Activated naive CD4-positive, alpha-beta T cell treated with anti-CD3 and anti-CD28 coated beads, Interleukin-2, amount 50 U/mL, for 72 hours (primary cell): ENCODE data around the gene RSRC1. TPM values are rescaled to one million over a fixed set of nuclear protein-coding genes. Genes with fewer than 3 reads are reported as not detected.
"Not testable (repeated sequence)": the region's sequence is repeated elsewhere in the genome, so short reads cannot be mapped to it uniquely, and the experiment has no call there.

Experiments used
- ATAC-seq, 2 donors: fragments of 150-1000 bp; cut with Tn5 transposase; 2 replicates each; pipeline ENCODE4 v1.10.0; 2021; ENCODE audit warnings: mild to moderate bottlenecking in 2 of 2, moderate library complexity in 2 of 2
- DNase-seq, 2 donors: peaks; one replicate each; pipeline ENCODE4 v3.0.0; 2021 to 2022; ENCODE audit warnings: low spot score in 2 of 2
- H3K27ac Mint-ChIP-seq, 2 donors: one replicate each; pipeline ENCODE4 v1.8.0; 2022; ENCODE audit warnings: mild to moderate bottlenecking in 2 of 2, mixed read lengths in 2 of 2
- H3K36me3 Mint-ChIP-seq, 2 donors: one replicate each; pipeline ENCODE4 v1.8.0; 2022; ENCODE audit warnings: mixed read lengths in 2 of 2
- H3K9me3 Mint-ChIP-seq, 2 donors: one replicate each; pipeline ENCODE4 v1.8.0; 2022; ENCODE audit warnings: mixed read lengths in 2 of 2
- total RNA-seq, 2 donors: library from RNA; stranded (reverse); gene quantifications; one replicate each; pipeline ENCODE4 v1.2.3, GENCODE V29; 2022

Gene RSRC1, protein sequence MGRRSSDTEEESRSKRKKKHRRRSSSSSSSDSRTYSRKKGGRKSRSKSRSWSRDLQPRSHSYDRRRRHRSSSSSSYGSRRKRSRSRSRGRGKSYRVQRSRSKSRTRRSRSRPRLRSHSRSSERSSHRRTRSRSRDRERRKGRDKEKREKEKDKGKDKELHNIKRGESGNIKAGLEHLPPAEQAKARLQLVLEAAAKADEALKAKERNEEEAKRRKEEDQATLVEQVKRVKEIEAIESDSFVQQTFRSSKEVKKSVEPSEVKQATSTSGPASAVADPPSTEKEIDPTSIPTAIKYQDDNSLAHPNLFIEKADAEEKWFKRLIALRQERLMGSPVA
- 10 to 100 TPM; 25.1 to 47.3 TPM for total RNA-seq

DNA sequence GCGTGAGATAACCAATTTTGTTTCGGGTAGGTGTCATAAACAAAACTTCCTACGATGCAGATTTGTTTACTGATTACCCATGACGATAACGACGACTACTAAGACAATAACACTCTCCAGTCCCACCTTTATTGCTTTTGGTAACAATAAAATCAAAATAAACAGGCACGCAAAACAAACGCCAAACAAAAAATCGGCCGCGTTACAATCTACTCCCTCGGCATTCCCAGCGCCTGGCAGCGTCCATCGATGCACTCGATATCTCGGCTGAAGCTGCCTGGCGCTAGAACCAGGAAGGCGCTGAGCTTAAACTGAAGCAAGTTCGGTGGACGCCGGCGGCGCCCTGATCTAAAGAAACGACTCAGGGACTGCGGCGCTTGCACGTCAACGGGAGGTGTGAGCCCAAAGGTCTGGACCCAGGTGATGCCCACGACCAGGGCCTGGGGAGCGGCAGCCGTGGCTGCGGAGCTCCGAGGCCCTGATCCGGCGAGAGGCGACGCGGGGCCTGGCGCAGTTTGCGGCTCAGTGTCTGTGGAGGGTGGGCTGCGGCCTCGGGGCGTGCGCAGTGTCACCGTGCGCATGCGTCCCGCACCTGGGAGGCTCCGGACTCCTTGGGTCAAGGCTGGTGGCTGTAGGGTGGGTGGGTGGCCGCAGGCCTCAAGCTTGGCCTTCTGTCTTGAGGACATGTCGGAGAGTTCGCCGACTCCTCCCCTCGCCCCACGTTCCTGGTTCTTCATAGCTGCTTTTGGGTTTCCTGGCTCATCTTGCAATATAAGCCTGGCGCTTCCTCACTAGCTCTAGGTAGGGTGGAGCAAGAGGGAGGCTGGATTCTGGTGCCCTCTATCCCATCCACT, at the start of gene RSRC1:
TSS of gene RSRC1 (plus strand) at position 286 of the 854 bp plus-strand sequence. CDS start 12,016 bp downstream, outside the sequence.
- Mint-ChIP-seq H3K9me3 (peaks cover 0 to 17% of the 10 kb centered on the region in 2 donors), H3K36me3 (peaks cover 28 to 32% of the 10 kb centered on the region in 2 donors), H3K27ac (peak within 1 kb of the TSS; percentile 85 to 93)
- peak; percentile 81 to 83 for ATAC-seq
- peak; percentile 73 to 78 for DNase-seq

DNA sequence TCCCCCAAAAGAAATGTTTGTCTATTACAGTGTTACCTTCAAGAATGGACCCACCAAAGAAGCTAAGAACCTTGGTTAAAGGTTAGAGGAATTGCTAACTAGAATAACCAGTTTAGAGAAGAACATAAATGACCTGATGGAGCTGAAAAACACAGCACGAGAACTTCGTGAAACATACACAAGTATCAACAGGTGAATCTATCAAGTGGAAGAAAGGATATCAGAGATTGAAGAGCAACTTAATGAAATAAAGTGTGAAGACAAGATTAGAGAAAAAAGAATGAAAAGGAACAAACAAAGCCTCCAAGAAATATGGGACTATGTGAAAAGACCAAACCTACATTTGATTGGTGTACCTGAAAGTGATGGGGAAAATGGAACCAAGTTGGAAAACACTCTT, 44.3 kb upstream of the RSRC1 start:
- DNase-seq, H3K9me3 Mint-ChIP-seq, ATAC-seq, H3K36me3 Mint-ChIP-seq, H3K27ac Mint-ChIP-seq: not testable (repeated sequence)

DNA sequence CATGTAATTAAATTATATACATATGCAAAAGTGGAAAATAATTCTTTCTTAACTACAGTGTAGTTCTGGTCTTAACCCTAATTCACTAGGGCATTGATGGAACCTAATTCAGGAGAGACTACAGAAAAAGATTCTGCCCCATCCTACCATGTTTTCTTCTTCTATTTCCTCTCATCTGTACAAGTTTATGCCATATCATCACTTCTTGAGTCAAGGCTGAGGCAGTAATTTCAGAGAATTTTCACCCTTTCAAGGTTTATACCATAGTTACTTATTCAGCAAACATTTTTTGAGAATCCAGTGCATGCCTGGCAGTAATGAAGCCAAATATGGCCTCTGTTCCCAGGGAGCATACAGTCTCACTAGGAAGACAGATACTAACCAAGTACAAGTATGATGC, 37.1 kb upstream of the RSRC1 start:
- ATAC-seq (no peak), DNase-seq (no peak)
- Mint-ChIP-seq H3K36me3 (no peaks in the 10 kb centered on the region), H3K9me3 (no peaks in the 10 kb centered on the region), H3K27ac (no peak overlapping the region)

DNA sequence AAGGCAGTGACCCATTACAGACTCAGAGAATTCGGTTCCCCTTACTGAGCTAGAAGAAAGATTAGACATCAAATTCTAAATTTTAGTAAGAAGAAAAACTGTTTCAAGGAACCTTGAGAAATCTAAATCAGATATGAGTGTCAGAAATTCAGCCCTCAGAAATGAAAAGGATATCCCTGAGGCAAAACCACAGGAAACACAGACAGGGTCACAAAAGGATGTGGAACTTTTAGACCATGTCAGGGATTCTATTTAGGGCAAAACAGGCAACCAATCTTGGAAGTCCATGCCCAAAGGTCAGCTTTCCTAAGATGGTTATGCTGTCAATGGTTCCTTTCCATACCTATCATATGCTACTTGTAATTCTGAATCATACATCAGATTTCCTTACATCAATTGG, 35.3 kb upstream of the RSRC1 start:
- H3K36me3 Mint-ChIP-seq = no peaks in the 10 kb centered on the region
- ATAC-seq = no peak
- no peak for DNase-seq
- no peaks in the 10 kb centered on the region for H3K9me3 Mint-ChIP-seq
- no peak overlapping the region for H3K27ac Mint-ChIP-seq

DNA sequence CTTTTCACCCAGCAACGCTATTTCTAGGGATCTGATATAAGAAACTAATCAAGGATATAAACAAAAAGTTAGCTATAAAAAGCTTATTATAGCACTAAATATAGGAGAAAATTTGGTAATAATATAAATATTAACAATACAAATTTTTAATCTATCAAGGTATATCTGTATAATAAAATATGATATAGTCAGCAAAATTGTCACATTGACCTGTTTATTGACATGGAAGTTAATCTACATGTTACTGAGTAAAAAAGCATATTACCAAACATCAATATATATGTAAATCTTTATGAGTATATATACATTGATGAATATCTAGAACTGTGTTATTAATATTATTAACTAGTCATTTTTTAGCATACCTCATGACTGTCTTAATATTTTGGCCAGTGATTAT, 30.3 kb upstream of the RSRC1 start:
- Mint-ChIP-seq H3K36me3 (no peaks in the 10 kb centered on the region), H3K9me3 (no peaks in the 10 kb centered on the region), H3K27ac (no peak overlapping the region)
- ATAC-seq = no peak
- no peak for DNase-seq

DNA sequence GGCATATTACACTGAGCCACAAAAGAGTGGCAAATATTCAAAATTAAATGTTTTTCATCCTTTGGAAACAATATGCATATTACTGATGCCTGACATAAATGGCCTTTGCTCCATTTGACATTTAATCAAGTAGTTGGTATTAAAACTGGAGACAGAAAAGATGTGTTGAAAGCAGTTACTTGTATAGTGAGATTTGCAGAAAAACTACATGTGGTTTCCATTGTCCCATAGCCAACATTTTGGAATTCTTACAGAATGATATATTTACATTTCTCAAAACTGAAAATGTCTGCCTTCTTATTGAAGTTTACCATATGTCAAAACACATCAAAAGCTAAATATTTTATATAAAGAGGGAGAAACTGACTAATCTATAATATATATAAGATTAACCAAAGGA, 25.2 kb upstream of the RSRC1 start:
- DNase-seq (no peak), ATAC-seq (no peak)
- no peaks in the 10 kb centered on the region for H3K36me3 Mint-ChIP-seq
- H3K27ac Mint-ChIP-seq = no peak overlapping the region
- no peaks in the 10 kb centered on the region for H3K9me3 Mint-ChIP-seq

DNA sequence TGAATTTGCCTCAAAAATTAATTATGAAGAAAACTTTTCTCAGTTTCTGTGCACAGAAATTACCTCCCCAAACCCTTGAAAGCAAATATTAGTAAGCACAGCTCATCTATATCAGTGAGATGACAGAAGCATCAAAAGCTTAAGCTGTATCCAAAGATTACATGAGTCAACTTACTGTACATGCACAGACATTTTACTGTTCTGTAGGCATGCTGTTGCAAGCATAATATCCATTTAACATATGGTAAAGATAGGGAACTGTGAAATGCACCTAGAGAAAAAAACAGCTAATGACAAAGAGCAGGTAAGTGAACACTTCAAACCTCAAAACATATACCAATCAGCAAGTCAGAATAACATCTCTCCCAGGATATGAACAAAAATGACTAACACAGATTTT, 24.5 kb upstream of the RSRC1 start:
- H3K36me3 Mint-ChIP-seq = no peaks in the 10 kb centered on the region
- DNase-seq (no peak), ATAC-seq (no peak)
- H3K27ac Mint-ChIP-seq = no peak overlapping the region
- H3K9me3 Mint-ChIP-seq = no peaks in the 10 kb centered on the region

DNA sequence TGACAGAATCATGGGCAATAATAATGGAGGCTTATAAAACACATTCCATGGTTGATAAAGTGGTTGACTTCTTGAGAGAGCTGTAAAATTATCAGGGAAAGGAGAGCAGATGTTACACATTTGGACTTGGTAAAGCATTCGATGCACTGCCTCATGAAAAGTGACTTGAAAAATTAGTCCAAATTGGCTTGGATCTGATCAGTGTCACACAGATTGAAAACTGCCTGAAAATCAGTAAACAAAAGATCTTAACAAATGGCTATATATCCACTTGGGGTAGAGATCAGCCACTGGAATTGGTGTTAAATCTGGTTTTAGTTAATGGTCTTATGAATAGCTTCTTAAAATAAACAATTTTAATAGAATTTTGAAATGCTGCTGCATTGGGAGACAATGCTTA, 24.0 kb upstream of the RSRC1 start:
- no peaks in the 10 kb centered on the region for H3K9me3 Mint-ChIP-seq
- DNase-seq (no peak), ATAC-seq (no peak)
- no peaks in the 10 kb centered on the region for H3K36me3 Mint-ChIP-seq
- no peak overlapping the region for H3K27ac Mint-ChIP-seq

DNA sequence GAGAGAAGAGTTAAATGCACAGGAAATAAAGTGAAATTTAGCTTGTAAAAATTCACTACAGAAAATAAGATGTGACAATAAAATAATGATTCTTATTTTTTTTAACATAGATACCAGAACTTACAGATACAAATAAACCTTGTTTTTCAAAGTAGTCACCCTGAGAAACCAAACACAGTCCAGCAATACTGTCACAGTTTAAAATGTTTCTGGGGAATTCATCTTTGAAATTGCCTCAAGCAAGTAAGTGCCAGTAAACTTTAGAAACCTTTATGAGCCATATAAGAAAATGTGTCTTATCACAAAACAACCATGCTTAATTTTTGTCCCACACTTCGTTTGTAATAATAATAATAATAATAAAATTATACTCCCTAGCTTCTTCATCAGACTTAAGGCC, 23.5 kb upstream of the RSRC1 start:
- ATAC-seq (no peak), DNase-seq (no peak)
- H3K27ac Mint-ChIP-seq = no peak overlapping the region
- no peaks in the 10 kb centered on the region for H3K9me3 Mint-ChIP-seq
- H3K36me3 Mint-ChIP-seq = no peaks in the 10 kb centered on the region

DNA sequence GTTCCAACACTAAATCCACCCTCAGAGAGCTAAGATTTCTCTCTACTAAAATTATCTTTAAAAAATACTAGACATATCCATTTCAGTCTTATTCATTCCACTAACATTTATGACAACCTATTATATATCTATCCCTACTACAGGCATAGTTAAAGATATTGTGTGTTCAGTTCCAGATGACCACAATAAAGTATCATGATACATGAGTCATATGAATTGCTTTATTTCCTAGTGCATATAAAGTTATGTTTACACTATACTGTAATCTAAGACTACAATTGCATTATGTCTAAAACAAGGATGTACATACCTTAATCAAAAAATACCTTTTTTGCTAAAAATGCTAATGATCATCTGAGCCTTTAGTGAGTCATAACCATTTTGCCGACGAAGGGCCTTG, 23.1 kb upstream of the RSRC1 start:
- Mint-ChIP-seq H3K36me3 (no peaks in the 10 kb centered on the region), H3K9me3 (no peaks in the 10 kb centered on the region), H3K27ac (no peak overlapping the region)
- DNase-seq (no peak), ATAC-seq (no peak)

DNA sequence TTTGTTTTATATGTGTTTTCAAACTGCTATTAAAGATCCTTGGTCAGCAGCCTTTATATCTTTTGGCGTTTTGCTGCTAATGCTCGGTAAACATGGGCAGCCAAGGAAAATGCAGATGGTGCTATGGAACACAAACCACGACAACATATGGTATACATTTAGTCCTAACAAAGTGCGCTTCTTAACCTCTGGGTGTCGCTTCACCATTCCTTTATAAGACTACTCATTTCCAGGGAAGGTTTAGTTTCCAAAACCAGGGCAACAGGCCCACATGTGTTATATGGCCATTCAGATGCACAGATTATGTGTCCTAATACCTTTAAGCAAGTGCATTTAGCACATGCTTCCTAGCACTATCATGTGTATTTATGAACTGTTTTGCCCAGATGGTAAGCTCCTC, 18.4 kb upstream of the RSRC1 start:
- H3K9me3 Mint-ChIP-seq = peaks cover 5% of the 10 kb centered on the region in 2 donors
- peaks cover 5 to 14% of the 10 kb centered on the region in 2 donors for H3K36me3 Mint-ChIP-seq
- ATAC-seq (no peak), DNase-seq (no peak)
- no peak overlapping the region for H3K27ac Mint-ChIP-seq

DNA sequence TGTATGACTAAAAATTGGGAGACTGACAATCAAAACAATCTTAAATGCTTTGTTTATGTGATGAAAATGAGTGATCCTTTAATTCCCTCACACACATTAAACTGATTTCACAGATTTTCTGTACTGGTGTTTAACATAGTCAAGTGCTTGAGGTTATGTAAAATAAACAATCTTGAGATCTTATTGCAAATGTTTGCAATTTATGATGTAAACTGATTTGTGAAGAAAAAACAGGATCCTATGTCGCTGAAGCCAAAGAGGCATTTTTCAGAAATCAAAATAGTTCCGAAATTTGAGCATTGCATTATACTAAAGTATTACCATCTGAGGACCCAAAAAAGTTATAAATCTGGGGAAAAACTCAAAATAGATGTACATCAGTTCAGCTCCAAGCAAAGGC, 16.4 kb upstream of the RSRC1 start:
- no peak overlapping the region for H3K27ac Mint-ChIP-seq
- ATAC-seq = no peak

DNA sequence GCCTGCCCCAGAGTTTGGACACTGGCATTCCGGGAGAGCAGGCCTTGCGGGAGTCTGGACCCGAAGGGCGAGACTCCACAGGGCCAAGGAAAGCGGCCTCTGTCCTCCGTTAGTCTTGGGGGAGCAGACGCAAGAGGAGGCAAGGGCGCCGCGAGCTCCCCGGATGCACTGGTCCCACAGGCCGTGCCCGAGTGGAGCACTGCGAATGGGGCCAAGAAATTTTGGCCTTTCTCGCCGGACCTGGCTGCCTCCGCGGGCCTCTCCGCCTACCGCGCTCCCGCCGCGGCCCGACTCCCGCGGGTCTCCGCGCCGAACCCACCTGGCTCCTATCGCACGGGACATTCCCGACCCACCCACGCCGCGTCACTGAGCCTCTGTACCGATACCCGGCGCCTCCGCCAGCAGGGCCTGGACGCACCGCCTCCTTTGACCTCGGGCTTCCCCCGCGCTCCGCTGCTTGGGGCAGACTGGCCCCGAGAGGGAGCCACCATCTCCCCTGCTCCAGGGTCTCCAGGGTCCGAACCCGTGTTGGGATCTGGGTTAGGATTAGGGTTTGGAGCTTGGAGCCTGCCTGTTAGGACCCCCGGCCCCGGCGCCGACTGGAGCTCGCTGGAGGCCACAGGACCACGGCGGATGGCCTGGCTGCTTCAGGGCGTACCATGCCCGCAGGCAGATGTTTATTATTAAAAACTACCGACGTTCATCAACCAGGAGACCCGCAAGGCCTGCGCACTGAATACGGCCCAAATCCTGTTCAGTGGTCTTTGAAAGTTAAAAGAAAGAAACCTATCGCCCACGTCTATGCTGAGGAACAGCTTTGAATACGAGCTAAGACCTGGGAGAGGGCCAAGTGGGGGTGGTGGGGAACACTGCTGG, 15.4 kb upstream of the RSRC1 start:
- ATAC-seq (no peak), DNase-seq (no peak)
- Mint-ChIP-seq H3K9me3 (peaks cover 5% of the 10 kb centered on the region in 2 donors), H3K27ac (no peak overlapping the region), H3K36me3 (peaks cover 5 to 22% of the 10 kb centered on the region in 2 donors)

More for the DNA sequence above, 16.4 kb upstream of the RSRC1 start:
- Mint-ChIP-seq H3K36me3 (peaks cover 5 to 22% of the 10 kb centered on the region in 2 donors), H3K9me3 (peaks cover 5% of the 10 kb centered on the region in 2 donors)
- DNase-seq = no peak

DNA sequence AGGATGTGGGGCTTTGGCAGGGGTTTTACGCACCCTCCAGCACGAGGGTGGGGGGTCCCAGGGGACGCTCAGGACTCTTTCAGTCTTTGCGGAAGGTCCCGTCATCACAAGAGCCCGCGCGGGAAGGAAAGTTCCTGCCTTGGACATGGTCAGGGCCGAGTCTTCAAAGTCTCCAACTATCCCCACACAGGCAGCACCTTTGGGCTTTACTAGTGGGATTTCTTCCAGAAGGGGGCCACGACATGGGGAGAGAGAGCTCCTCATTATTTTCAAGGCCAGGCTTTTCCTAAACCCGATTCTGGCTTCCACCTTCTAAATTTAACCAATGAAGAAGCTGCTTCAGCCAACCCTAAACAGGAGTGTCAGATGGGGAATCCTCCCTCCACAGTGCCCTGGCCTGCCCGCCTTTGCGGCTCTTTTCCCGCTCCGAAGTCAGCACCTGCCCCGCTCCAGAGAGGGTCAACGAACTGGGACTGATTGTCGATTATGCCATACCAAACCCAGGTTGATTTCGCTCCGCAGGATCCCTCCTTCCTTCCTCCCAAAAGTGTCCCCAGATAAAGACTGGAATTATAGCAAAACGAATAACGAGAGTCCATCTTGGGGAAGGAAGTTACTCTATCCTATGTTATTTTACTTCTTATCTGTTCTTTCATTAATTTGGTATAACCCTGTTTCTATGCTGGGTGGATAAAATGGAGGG, 14.6 kb upstream of the RSRC1 start:
- Mint-ChIP-seq H3K36me3 (peaks cover 5 to 22% of the 10 kb centered on the region in 2 donors), H3K9me3 (peaks cover 5% of the 10 kb centered on the region in 2 donors), H3K27ac (peak overlapping the region in 1 of 2 donors; percentile 55)
- no peak for DNase-seq
- ATAC-seq = no peak

DNA sequence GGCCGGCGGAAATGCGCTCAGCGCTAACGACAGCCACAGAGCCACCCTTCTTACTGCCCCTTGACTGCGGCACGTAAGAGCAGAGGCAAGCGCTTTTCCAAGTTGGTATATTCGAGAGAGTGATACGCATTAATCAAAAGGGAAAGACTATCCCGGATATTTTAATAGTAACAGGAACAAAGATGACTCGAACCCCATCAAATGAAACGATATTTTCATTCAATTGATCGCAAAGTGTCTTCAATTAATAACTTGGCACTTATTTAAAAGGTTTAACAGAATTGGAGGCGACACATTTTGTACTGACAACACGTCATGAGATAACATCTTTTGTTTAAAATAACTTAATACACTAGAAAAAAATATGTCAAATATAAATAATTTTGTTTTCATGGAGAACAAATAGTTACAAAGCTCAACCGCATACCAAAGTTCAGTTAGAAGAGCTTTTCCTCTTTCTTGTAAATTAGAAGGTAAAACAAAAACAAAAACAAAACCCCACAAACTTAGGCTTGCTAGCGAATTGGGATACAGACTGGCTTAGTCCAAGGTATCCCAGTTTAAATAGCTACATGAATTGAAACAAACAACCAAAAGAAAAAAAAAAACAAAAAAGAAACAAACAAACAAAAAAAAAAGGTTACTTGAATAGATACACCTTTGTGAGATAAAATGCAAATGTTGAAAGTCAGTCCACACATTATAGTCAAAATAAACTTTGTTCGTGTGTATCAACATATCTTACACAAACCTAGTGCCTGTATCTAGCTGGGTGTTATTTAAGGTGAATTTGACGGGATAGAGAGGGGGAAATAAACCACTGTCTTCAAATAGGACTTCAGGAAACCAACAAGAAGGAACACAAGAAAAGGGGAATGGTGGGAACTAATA, 13.8 kb upstream of the RSRC1 start:
- Mint-ChIP-seq H3K36me3 (peaks cover 5 to 22% of the 10 kb centered on the region in 2 donors), H3K27ac (peak overlapping the region in 1 of 2 donors; percentile 55), H3K9me3 (peaks cover 5% of the 10 kb centered on the region in 2 donors)
- DNase-seq (no peak), ATAC-seq (no peak)
